Pancreas (tissue), 10 donors: Measurements from ENCODE around the gene SLC1A2. TPM values are rescaled to one million over a fixed set of nuclear protein-coding genes. Genes with fewer than 3 reads are reported as not detected.

ENCODE experiments used
- ATAC-seq, 4 donors: fragments of 200-7000 bp; cut with Tn5 transposase; one replicate each; pipeline versions ENCODE4 v1.8.0 to v1.9.1; 2020; ENCODE audit warnings: mild to moderate bottlenecking in 4 of 4, moderate library complexity in 4 of 4
- DNase-seq, 6 donors: peaks; one replicate each; pipeline ENCODE4 v3.0.0-alpha.2; 2020
- FAIRE-seq: peaks from 2 replicates; lab custom pipeline; 2012; peaks lifted over from hg19 to GRCh38; lab: Jason Lieb, UNC
- H3K27ac ChIP-seq, 4 donors: fragments of 200-600 bp; sonication (generic); 1 replicate in 3 of 4; 2 replicates in 1 of 4; pipeline versions ENCODE4 v1.5.0 to v1.8.0; 2020
- H3K27me3 ChIP-seq, 4 donors: fragments of 200-600 bp; one replicate each; pipeline ENCODE4 v1.8.0; 2021
- H3K36me3 ChIP-seq, 3 donors: fragments of 200-600 bp; sonication (generic) in 1 of 3; one replicate each; pipeline versions ENCODE4 v1.5.0 to v1.8.0; 2020 to 2021
- H3K4me1 ChIP-seq, 3 donors: fragments of 200-600 bp; one replicate each; pipeline ENCODE4 v1.8.0; 2021
- H3K4me3 ChIP-seq, 4 donors: fragments of 200-600 bp; sonication (generic) in 2 of 4; one replicate each; pipeline versions ENCODE4 v1.5.0 to v1.8.0; 2020 to 2021
- H3K9me3 ChIP-seq, 4 donors: fragments of 200-600 bp; one replicate each; pipeline ENCODE4 v1.8.0; 2021
- CTCF ChIP-seq, 4 donors: fragments of 200-600 bp; sonication (generic) in 3 of 4; IDR thresholded peaks; one replicate each; pipeline versions ENCODE4 v1.5.0 to v1.8.0; 2021; ENCODE audit warnings: antibody characterized with exemption in 4 of 4
- WGBS, 2 donors: extraction: QIAGEN DNeasy Blood & Tissue Kit; methylation state at CpG; one replicate each; pipeline ENCODE4 v1.1.7; 2013; 5-methylcytosine and 5-hydroxymethylcytosine counted together
- intact Hi-C, 3 donors: fragments of 100-400 bp; cut with DNase I; formaldehyde crosslinking; loops; one replicate each; pipeline versions ENCODE4 v1.11.1 to v1.14.2; 2022
- polyA plus RNA-seq, 2 donors: library from polyadenylated mRNA; stranded (reverse); fragments of 200-250 nt; gene quantifications; one replicate each; pipeline ENCODE4 v1.2.3, GENCODE V29; 2013
- total RNA-seq, 6 donors: library from RNA; stranded (reverse); fragmentation: NEBNext Ultra II Directional in 4 of 6; extraction: Animal tissue kit (Norgen Biotek cat#: 25700) in 4 of 6; gene quantifications; one replicate each; pipeline versions ENCODE4 v1.2.1 to v1.2.4, GENCODE V29; 2021 to 2023
- donor health status: healthy with polysubstance abuse.
- donor health status: DM: no; HTN: no; CAD: no; lungs with moderate emphysema.
- donor health status: DM: no; HTN: no; CAD: no.
- donor health status: control.
- donor health status: control.
- donor health status: Bipolar disorder and iron deficiency.
- donor health status: DM: yes; HTN: yes; CAD: no.
- donor health status: DM: no; HTN: no; CAD: no.
- donor health status: DM: no; HTN: no; CAD: no.
- donor health status: DM: yes; HTN: yes; CAD: no.

SLC1A2 gene
- total and polyA plus RNA-seq, 8 donors, result 4.7 to 62.5 (median 35.3) TPM

DNA sequence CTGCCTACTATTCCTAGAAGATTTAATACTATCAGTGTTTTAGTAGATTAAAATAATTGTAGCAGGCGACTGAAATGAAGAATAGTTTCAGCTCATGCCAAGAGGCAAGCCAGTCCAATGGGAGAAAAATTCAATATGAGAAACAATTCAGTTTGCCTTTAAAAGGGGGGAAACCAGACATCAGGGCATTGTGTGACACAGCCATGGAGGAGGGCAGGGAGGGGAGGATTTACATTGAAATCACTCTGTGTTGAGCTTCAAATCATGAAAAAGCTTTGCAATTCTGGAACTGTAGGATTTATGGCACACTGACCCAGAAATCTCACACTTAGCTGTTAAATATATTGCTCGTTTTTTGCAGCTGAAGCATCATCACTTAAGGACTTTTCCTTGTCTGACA is 4.6 kb downstream of the SLC1A2 start:
- FAIRE-seq (no peak), ATAC-seq (no peak), DNase-seq (no peak)
- WGBS, 2 donors, result 57 to 61% methylated on average over 2 of the region's 2 CpGs
- no peaks in the 10 kb centered on the region for H3K36me3 ChIP-seq
- intact Hi-C loops, result no loop called here
- TF ChIP-seq CTCF (IDR thresholded peaks at IDR 0.05), result no peak
- H3K27me3 ChIP-seq, result peaks cover 0 to 6% (median 0%) of the 10 kb centered on the region in 4 donors
- H3K4me1 ChIP-seq, result peaks cover 0 to 4% (median 0%) of the 10 kb centered on the region in 3 donors
- H3K9me3 ChIP-seq, result no peaks in the 10 kb centered on the region
- H3K27ac ChIP-seq, result no peak overlapping the region
- no peak overlapping the region for H3K4me3 ChIP-seq

DNA sequence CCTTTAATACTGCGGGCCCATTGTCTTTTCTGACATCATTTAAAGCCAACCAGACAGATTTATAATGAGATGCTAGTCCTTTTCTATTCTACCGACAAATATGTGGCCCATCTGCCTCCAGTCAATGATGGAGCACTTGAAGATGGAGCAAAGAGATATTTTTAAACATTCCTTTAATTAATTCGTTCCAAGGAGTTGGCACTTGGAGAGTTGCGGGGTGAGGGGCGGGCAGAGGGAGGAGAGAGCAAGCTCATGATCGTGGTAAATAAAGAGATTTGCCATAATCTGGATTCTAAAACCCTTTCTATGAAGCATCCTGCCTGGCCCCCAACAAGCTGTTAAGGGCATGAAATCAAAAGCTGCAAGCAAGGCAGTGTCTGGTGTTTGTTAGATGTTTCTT is 5.0 kb downstream of the SLC1A2 start:
- Histone ChIP-seq H3K9me3 (no peaks in the 10 kb centered on the region), H3K4me1 (peaks cover 0 to 4% (median 0%) of the 10 kb centered on the region in 3 donors), H3K27me3 (peaks cover 0 to 6% (median 0%) of the 10 kb centered on the region in 4 donors), H3K27ac (no peak overlapping the region), H3K4me3 (no peak overlapping the region), H3K36me3 (no peaks in the 10 kb centered on the region)
- 75 to 85% methylated on average over 6 of the region's 6 CpGs for whole genome bisulfite sequencing, 2 donors
- intact Hi-C loops, result no loop called here
- ATAC-seq, result no peak
- no peak for FAIRE-seq
- DNase-seq, result no peak
- TF ChIP-seq CTCF (IDR thresholded peaks at IDR 0.05), result no peak

- Histone ChIP-seq H3K27me3 (peaks cover 0 to 2% (median 0%) of the 10 kb centered on the region in 4 donors), H3K9me3 (no peaks in the 10 kb centered on the region), H3K4me3 (no peak overlapping the region), H3K27ac (no peak overlapping the region), H3K36me3 (no peaks in the 10 kb centered on the region), H3K4me1 (peaks cover 0 to 4% (median 0%) of the 10 kb centered on the region in 3 donors)
- no peak for FAIRE-seq
- DNase-seq, result no peak
- ATAC-seq, result no peak
- TF ChIP-seq CTCF (IDR thresholded peaks at IDR 0.05), result no peak
- WGBS, 2 donors, result 40 to 46% methylated on average over 3 of the region's 3 CpGs
- intact Hi-C loops, result no loop called here
Measured at GRCh38 chr11:35413598-35413997, 5.8 kb downstream of the SLC1A2 start.

DNA sequence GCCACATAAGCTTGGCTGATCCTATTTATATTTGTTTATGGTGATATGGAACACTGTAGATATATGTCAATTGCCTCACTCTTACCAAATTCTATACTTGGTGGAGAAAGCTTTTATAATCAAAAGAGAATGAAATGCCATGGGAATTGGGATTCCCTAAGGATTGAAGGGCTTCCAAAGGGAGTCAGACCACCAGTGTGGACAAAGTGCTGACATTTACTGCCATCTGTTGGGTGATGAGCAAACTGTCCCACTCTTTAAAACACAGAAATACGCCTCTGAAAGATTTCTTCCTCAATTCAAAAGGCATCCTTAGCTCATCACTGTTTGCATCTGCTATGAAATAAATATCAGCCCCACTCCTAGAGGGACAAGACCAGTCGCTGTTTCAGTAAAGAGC is 7.1 kb downstream of the SLC1A2 start:
- Histone ChIP-seq H3K27me3 (no peaks in the 10 kb centered on the region), H3K27ac (no peak overlapping the region), H3K4me1 (no peaks in the 10 kb centered on the region), H3K9me3 (no peaks in the 10 kb centered on the region), H3K4me3 (no peak overlapping the region), H3K36me3 (no peaks in the 10 kb centered on the region)
- 74 to 88% methylated on average over 2 of the region's 2 CpGs for WGBS, 2 donors
- FAIRE-seq, result no peak
- DNase-seq, result no peak
- TF ChIP-seq CTCF (IDR thresholded peaks at IDR 0.05), result no peak
- intact Hi-C loops, result no loop called here
- ATAC-seq, result peak in 1 of 4 donors; percentile 30

GRCh38 chr11:35407041-35407440 is 12.3 kb downstream of the SLC1A2 start:
- FAIRE-seq (no peak), DNase-seq (no peak), ATAC-seq (no peak)
- H3K36me3 ChIP-seq, result no peaks in the 10 kb centered on the region
- intact Hi-C loops, result loop anchor here in 1 of 3 donors (10.0 kb wide), 1 partner anchor 412 kb away; no protein-coding TSS in a partner anchor
- H3K9me3 ChIP-seq, result no peaks in the 10 kb centered on the region
- no peak overlapping the region for H3K27ac ChIP-seq
- WGBS, 2 donors, result 82 to 83% methylated on average over 1 of the region's 1 CpG
- peaks cover 0 to 3% (median 0%) of the 10 kb centered on the region in 3 donors for H3K4me1 ChIP-seq
- no peak overlapping the region for H3K4me3 ChIP-seq
- no peaks in the 10 kb centered on the region for H3K27me3 ChIP-seq
- TF ChIP-seq CTCF (IDR thresholded peaks at IDR 0.05), result no peak
